Smooth muscle cell (in vitro differentiated cells): ENCODE results near the gene CPOX. TPM values are rescaled to one million over a fixed set of nuclear protein-coding genes. Genes with fewer than 3 reads are reported as not detected.

ENCODE experiments used
- DNase-seq: peaks from one replicate; lab custom pipeline; 2025; ENCODE audit not compliant: unreplicated experiment; lab: John Stamatoyannopoulos, UW
- H2AFZ ChIP-seq: fragments of 200-600 bp; sonication (generic); 2 replicates; pipeline ENCODE4 v1.6.0; 2016; ENCODE audit warnings: antibody characterized with exemption, low read depth, mild to moderate bottlenecking
- H3F3A ChIP-seq: fragments of 200-600 bp; sonication (generic); 2 replicates; pipeline ENCODE4 v1.6.0; 2017; ENCODE audit warnings: antibody characterized with exemption, low read depth
- H3K27ac ChIP-seq: fragments of 200-600 bp; sonication (generic); 2 replicates; pipeline ENCODE4 v1.5.1; 2016; ENCODE audit warnings: low read depth, mild to moderate bottlenecking
- H3K27me3 ChIP-seq: fragments of 200-600 bp; sonication (generic); 2 replicates; pipeline ENCODE4 v1.6.1; 2016; ENCODE audit warnings: low read depth, mild to moderate bottlenecking
- H3K36me3 ChIP-seq: fragments of 200-600 bp; sonication (generic); 2 replicates; pipeline ENCODE4 v1.5.1; 2016; ENCODE audit warnings: low read depth
- H3K4me1 ChIP-seq: fragments of 200-600 bp; sonication (generic); 2 replicates; pipeline ENCODE4 v1.5.1; 2016; ENCODE audit warnings: low read depth
- H3K4me2 ChIP-seq: fragments of 200-600 bp; sonication (generic); 2 replicates; pipeline ENCODE4 v1.6.0; 2016; ENCODE audit warnings: mild to moderate bottlenecking
- H3K4me3 ChIP-seq: fragments of 200-600 bp; sonication (generic); 2 replicates; pipeline ENCODE4 v1.5.1; 2016; ENCODE audit warnings: mild to moderate bottlenecking
- H3K79me2 ChIP-seq: fragments of 200-600 bp; sonication (generic); 2 replicates; pipeline ENCODE4 v1.6.0; 2016; ENCODE audit warnings: low read depth, mild to moderate bottlenecking
- H3K9ac ChIP-seq: fragments of 200-600 bp; sonication (generic); 2 replicates; pipeline ENCODE4 v1.6.0; 2016; ENCODE audit warnings: low read depth
- H3K9me3 ChIP-seq: fragments of 200-600 bp; sonication (generic); replicated peaks from 2 replicates; pipeline ENCODE4 v1.5.1; 2016; ENCODE audit warnings: low read depth
- H4K20me1 ChIP-seq: fragments of 200-600 bp; sonication (generic); 2 replicates; pipeline ENCODE4 v1.6.0; 2016; ENCODE audit warnings: low read depth
- WGBS: methylation state at CpG from one replicate; pipeline ENCODE4 v1.1.7; 2016; ENCODE audit warnings: low lambda C conversion rate; 5-methylcytosine and 5-hydroxymethylcytosine counted together
- polyA plus RNA-seq: library from polyadenylated mRNA; unstranded; fragments of >200 nt; fragmentation: Nextera tagmentation; extraction: Ambion mirVana; gene quantifications from 2 replicates; pipeline ENCODE4 v1.2.1, GENCODE V29; 2016
- total RNA-seq: library from RNA; depleted of rRNA; stranded (reverse); fragments of >200 nt; gene quantifications from 2 replicates; pipeline ENCODE4 v1.2.3, GENCODE V29; 2014
- TF ChIP-seq, protein P1 (sequence below): fragments of 200-600 bp; sonication (generic); IDR thresholded peaks from 2 replicates; pipeline ENCODE4 v1.5.1; 2017; ENCODE audit warnings: borderline replicate concordance, mild to moderate bottlenecking, antibody characterized with exemption; ENCODE audit not compliant: insufficient read depth, poor library complexity, severe bottlenecking

The CPOX gene
- total and polyA plus RNA-seq, 2 experiments from 2014 or later = 19.3 to 44.8 TPM

DNA sequence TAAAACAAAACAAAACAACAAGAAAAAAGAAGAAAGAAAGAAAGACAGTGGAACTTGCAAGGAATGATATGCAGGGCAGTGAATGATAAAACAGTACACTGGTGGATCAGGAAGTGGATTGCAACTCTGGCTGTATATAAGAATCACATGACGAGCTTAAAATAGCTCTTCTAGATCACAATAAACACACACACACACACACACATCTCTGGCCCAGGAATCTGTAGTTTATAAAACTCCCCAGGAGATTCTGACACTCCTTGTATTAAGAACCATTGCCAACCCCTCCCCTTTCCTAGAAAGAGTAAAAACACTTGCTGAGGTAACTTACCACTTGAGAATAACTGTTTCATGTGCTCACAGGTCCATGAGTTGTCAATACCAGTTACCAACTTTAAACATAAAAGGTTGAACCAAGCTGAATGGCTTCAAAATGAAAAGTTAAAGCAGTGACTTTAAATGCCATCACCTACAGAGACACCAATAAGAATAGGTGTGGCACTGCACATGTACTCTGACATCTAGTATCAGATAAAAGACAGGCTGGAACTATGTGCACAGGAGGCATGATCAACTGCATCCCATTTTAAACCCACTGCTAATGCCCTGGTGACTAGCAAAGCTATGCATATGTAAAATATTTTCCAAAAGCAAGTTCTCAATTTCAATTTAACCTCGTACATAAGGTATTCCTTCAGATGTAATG is 3.9 kb downstream of the CPOX start:
- no peak for DNase-seq
- peaks cover 24% of the 10 kb centered on the region for H4K20me1 ChIP-seq
- H3F3A ChIP-seq = peaks cover 9% of the 10 kb centered on the region
- TF ChIP-seq, protein P1, sequence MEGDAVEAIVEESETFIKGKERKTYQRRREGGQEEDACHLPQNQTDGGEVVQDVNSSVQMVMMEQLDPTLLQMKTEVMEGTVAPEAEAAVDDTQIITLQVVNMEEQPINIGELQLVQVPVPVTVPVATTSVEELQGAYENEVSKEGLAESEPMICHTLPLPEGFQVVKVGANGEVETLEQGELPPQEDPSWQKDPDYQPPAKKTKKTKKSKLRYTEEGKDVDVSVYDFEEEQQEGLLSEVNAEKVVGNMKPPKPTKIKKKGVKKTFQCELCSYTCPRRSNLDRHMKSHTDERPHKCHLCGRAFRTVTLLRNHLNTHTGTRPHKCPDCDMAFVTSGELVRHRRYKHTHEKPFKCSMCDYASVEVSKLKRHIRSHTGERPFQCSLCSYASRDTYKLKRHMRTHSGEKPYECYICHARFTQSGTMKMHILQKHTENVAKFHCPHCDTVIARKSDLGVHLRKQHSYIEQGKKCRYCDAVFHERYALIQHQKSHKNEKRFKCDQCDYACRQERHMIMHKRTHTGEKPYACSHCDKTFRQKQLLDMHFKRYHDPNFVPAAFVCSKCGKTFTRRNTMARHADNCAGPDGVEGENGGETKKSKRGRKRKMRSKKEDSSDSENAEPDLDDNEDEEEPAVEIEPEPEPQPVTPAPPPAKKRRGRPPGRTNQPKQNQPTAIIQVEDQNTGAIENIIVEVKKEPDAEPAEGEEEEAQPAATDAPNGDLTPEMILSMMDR = peak; percentile 3
- no peak overlapping the region for H3K27ac ChIP-seq
- H3K4me1 ChIP-seq = peaks cover 5% of the 10 kb centered on the region
- no peak overlapping the region for H2AFZ ChIP-seq
- H3K9ac ChIP-seq = no peak overlapping the region
- H3K27me3 ChIP-seq = no peaks in the 10 kb centered on the region
- no peak overlapping the region for H3K4me2 ChIP-seq
- H3K79me2 ChIP-seq = peaks cover 5% of the 10 kb centered on the region
- no peak overlapping the region for H3K4me3 ChIP-seq
- 93% methylated on average over 2 of the region's 2 CpGs for WGBS
- no peaks in the 10 kb centered on the region for H3K9me3 ChIP-seq
- H3K36me3 ChIP-seq = no peaks in the 10 kb centered on the region

DNA sequence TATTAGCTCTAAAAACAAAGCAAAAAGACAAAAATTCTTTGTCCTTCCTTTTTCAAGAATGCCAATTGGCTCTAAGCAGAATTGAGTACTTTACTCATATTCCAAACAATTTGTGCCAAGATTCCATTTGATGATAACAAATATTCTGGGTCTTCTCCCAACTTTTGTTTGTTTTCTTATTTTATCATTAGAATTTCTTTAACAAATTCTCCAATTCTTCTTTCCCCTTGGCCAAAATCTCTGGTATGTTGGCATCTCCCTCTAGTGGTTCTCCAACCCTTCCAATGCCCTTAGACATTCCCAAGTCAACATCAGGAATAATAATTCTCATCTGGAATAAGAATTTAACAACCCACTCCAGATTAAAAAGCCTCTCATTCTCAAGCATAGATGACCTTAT is 5.3 kb downstream of the CPOX start:
- no peak overlapping the region for H2AFZ ChIP-seq
- H3K9me3 ChIP-seq = no peaks in the 10 kb centered on the region
- peaks cover 9% of the 10 kb centered on the region for H3F3A ChIP-seq
- peaks cover 31% of the 10 kb centered on the region for H4K20me1 ChIP-seq
- H3K27ac ChIP-seq = no peak overlapping the region
- TF ChIP-seq, protein P1 = peak; percentile 34
- DNase-seq = no peak
- H3K27me3 ChIP-seq = no peaks in the 10 kb centered on the region
- H3K4me2 ChIP-seq = no peak overlapping the region
- H3K79me2 ChIP-seq = peaks cover 5% of the 10 kb centered on the region
- no peak overlapping the region for H3K4me3 ChIP-seq
- no peak overlapping the region for H3K9ac ChIP-seq
- no peaks in the 10 kb centered on the region for H3K36me3 ChIP-seq
- H3K4me1 ChIP-seq = peaks cover 5% of the 10 kb centered on the region

DNA sequence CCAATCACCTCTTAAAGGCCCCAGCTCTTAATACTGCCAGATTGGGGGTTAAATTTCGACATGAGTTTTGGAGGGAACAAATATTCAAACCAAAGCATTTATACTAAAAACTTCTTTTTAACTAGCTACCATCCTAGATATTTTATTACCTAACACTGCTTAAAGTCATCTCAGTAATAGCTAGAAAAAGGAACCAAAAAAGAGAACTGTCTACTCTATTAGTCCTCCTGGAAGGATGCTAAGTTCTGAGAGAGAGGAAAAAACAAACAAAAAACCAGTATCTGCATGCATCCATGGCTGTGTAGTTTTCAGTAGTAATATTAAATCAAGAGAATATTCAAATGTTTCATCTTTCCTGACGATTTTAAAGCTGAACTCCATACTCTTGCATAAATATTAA is 5.8 kb downstream of the CPOX start:
- Histone ChIP-seq H3K9me3 (no peaks in the 10 kb centered on the region), H3K27ac (no peak overlapping the region), H2AFZ (no peak overlapping the region), H3K79me2 (peaks cover 5% of the 10 kb centered on the region), H3K4me1 (peaks cover 5% of the 10 kb centered on the region), H3F3A (peaks cover 13% of the 10 kb centered on the region), H3K4me2 (no peak overlapping the region), H3K9ac (no peak overlapping the region), H3K4me3 (no peak overlapping the region), H4K20me1 (peaks cover 32% of the 10 kb centered on the region), H3K27me3 (no peaks in the 10 kb centered on the region), H3K36me3 (no peaks in the 10 kb centered on the region)
- no peak for DNase-seq
- 95% methylated on average over 2 of the region's 2 CpGs for WGBS
- TF ChIP-seq, protein P1 = no peak

DNA sequence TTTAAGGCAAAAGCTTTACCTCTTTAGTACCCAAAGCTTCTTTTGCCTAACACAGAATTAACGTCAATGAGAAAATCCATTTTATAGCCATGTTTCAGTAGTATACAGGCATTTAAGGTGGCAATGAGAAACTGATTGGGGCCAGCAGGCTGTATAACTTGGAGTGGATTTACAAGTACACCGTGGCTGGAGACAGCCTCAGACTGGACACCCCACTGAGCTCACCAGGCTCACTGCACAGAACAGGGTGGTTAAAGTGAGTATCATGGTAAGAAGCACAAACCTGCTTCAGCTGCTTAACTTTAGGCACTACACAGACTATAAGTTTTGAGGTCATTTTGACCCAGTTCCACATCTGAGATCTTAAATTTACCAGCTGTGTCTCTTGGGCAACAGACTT is 8.9 kb downstream of the CPOX start:
- peak overlapping the region; percentile 1 for H3K9ac ChIP-seq
- DNase-seq = no peak
- H3K4me2 ChIP-seq = peak overlapping the region; percentile 61
- H3K79me2 ChIP-seq = peaks cover 8% of the 10 kb centered on the region
- H3K27ac ChIP-seq = peak overlapping the region; percentile 62
- peaks cover 15% of the 10 kb centered on the region for H3F3A ChIP-seq
- H3K4me3 ChIP-seq = no peak overlapping the region
- H3K27me3 ChIP-seq = no peaks in the 10 kb centered on the region
- H2AFZ ChIP-seq = no peak overlapping the region
- H3K36me3 ChIP-seq = peaks cover 3% of the 10 kb centered on the region
- H3K4me1 ChIP-seq = no peaks in the 10 kb centered on the region
- WGBS = 40% methylated on average over 2 of the region's 2 CpGs
- peaks cover 18% of the 10 kb centered on the region for H4K20me1 ChIP-seq
- H3K9me3 ChIP-seq = no peaks in the 10 kb centered on the region
- TF ChIP-seq, protein P1 = no peak
